IMR-90 (cell line): ENCODE results near the gene KRTAP19-8. TPM values are rescaled to one million over a fixed set of nuclear protein-coding genes. Genes with fewer than 3 reads are reported as not detected.

Experiments
- ATAC-seq: fragments of 200-7000 bp; cut with Tn5 transposase; 2 replicates; pipeline ENCODE4 v1.9.1; 2020; ENCODE audit warnings: low read depth, mild to moderate bottlenecking, moderate library complexity
- BruUV-seq: library from RNA; stranded (reverse); fragments of 400-500 nt; replicated peaks from 2 replicates; lab custom pipeline; 2021; lab: Mats Ljungman, UMichigan
- CTCF ChIA-PET: fragments of 300-600 bp; formaldehyde crosslinking; extraction: SDS; loops from one replicate; lab custom pipeline; 2021; ENCODE audit warnings: antibody characterized with exemption; lab: Yijun Ruan, JAX
- POLR2A ChIA-PET: fragments of 300-600 bp; sonication (Branson Sonifier 250); formaldehyde crosslinking; loops from one replicate; lab custom pipeline; 2022; ENCODE audit warnings: antibody characterized with exemption; ENCODE audit not compliant: unreplicated experiment; lab: Charles Lee
- DNase-seq: peaks from one replicate; pipeline ENCODE4 v3.0.0; 2013
- H2AFZ ChIP-seq: replicated peaks from 2 replicates; pipeline ENCODE3; 2013; ENCODE audit warnings: low read length, mild to moderate bottlenecking; ENCODE audit not compliant: poor library complexity
- H2AK5ac ChIP-seq: 2 replicates; pipeline ENCODE4 v1.6.1; 2013; ENCODE audit warnings: low read depth, low read length, inconsistent platforms
- H2AK9ac ChIP-seq: replicated peaks from 2 replicates; pipeline ENCODE3; 2013; ENCODE audit warnings: mild to moderate bottlenecking, low read depth, low read length, moderate library complexity; ENCODE audit not compliant: poor library complexity
- H2BK120ac ChIP-seq: 2 replicates; pipeline ENCODE4 v1.6.1; 2013; ENCODE audit warnings: low read depth, low read length, inconsistent platforms
- H2BK15ac ChIP-seq: 3 replicates; pipeline ENCODE4 v1.6.1; 2013; ENCODE audit warnings: low read depth, low read length, inconsistent platforms
- H2BK20ac ChIP-seq: 2 replicates; pipeline ENCODE4 v1.6.1; 2013; ENCODE audit warnings: low read depth, mild to moderate bottlenecking, inconsistent platforms, low read length, moderate library complexity
- H2BK5ac ChIP-seq: 2 replicates; pipeline ENCODE4 v1.6.1; 2013; ENCODE audit warnings: mild to moderate bottlenecking, low read depth, low read length, inconsistent platforms; ENCODE audit not compliant: poor library complexity, severe bottlenecking
- H3K14ac ChIP-seq: replicated peaks from 2 replicates; pipeline ENCODE4 v1.6.1; 2013; ENCODE audit warnings: low read depth, low read length, inconsistent platforms
- H3K18ac ChIP-seq: 2 replicates; pipeline ENCODE4 v1.6.1; 2013; ENCODE audit warnings: low read depth, low read length, control low read depth
- H3K23ac ChIP-seq: 2 replicates; pipeline ENCODE4 v1.6.1; 2013; ENCODE audit warnings: low read depth, low read length, inconsistent platforms
- H3K27ac ChIP-seq: 2 replicates; pipeline ENCODE4 v1.5.1; 2013; ENCODE audit warnings: mild to moderate bottlenecking, control low read depth, low read length; ENCODE audit not compliant: insufficient read depth
- H3K27me3 ChIP-seq: 2 replicates; pipeline ENCODE4 v1.6.1; 2013; ENCODE audit warnings: low read length; ENCODE audit not compliant: control insufficient read depth, insufficient read depth
- H3K36me3 ChIP-seq: 2 replicates; pipeline ENCODE4 v1.6.1; 2013; ENCODE audit warnings: low read length, mixed read lengths; ENCODE audit not compliant: control insufficient read depth, insufficient read depth
- H3K4ac ChIP-seq: 2 replicates; pipeline ENCODE4 v1.6.1; 2013; ENCODE audit warnings: low read depth, low read length, inconsistent platforms
- H3K4me1 ChIP-seq: 2 replicates; pipeline ENCODE4 v1.6.1; 2013; ENCODE audit warnings: low read length, mixed read lengths; ENCODE audit not compliant: control insufficient read depth, insufficient read depth
- H3K4me2 ChIP-seq: 2 replicates; pipeline ENCODE4 v1.6.1; 2013; ENCODE audit warnings: low read depth, mild to moderate bottlenecking, control low read depth, low read length, moderate library complexity
- H3K4me3 ChIP-seq: 2 replicates; pipeline ENCODE4 v1.5.1; 2013; ENCODE audit warnings: low read depth, mild to moderate bottlenecking, control low read depth, low read length, moderate library complexity; ENCODE audit not compliant: insufficient read depth
- H3K56ac ChIP-seq: 2 replicates; pipeline ENCODE4 v1.6.1; 2013; ENCODE audit warnings: low read length, inconsistent platforms; ENCODE audit not compliant: insufficient read depth; ENCODE audit errors: extremely low read depth
- H3K79me1 ChIP-seq, 2 experiments: 2 replicates each; pipeline ENCODE4 v1.6.1; 2013; ENCODE audit warnings: low read length in 2 of 2, inconsistent platforms in 1 of 2, low read depth in 1 of 2
- H3K9ac ChIP-seq: 2 replicates; pipeline ENCODE4 v1.6.1; 2013; ENCODE audit warnings: low read depth, low read length, control low read depth
- H3K9me1 ChIP-seq: 2 replicates; pipeline ENCODE4 v1.6.1; 2013; ENCODE audit warnings: low read length, inconsistent platforms; ENCODE audit not compliant: insufficient read depth
- H3K9me3 ChIP-seq: 2 replicates; pipeline ENCODE4 v1.6.1; 2013; ENCODE audit warnings: low read length; ENCODE audit not compliant: control insufficient read depth, insufficient read depth
- H4K20me1 ChIP-seq: 2 replicates; pipeline ENCODE4 v1.6.1; 2013; ENCODE audit warnings: low read length, inconsistent platforms; ENCODE audit not compliant: insufficient read depth
- H4K5ac ChIP-seq: 2 replicates; pipeline ENCODE4 v1.6.1; 2013; ENCODE audit warnings: mild to moderate bottlenecking, low read depth, low read length, control low read depth
- H4K8ac ChIP-seq, 2 experiments: 2 replicates each; pipeline ENCODE4 v1.6.1; 2013; ENCODE audit warnings: low read depth in 2 of 2, low read length in 2 of 2, control low read depth in 1 of 2, inconsistent platforms in 1 of 2
- H4K91ac ChIP-seq: 2 replicates; pipeline ENCODE4 v1.6.1; 2013; ENCODE audit warnings: low read depth, low read length, inconsistent platforms; ENCODE audit not compliant: insufficient read depth
- BHLHE40 ChIP-seq: fragments of 150-350 bp; IDR thresholded peaks from 2 replicates; pipeline ENCODE4 v1.6.1; 2016; ENCODE audit warnings: mild to moderate bottlenecking, low read depth, low read length
- CHD1 ChIP-seq: IDR thresholded peaks from 2 replicates; pipeline ENCODE4 v1.6.1; 2012; ENCODE audit warnings: low read depth, low read length, improper control_type of control experiment
- MAFK ChIP-seq: IDR thresholded peaks from 2 replicates; pipeline ENCODE4 v1.6.1; 2012; ENCODE audit warnings: low read depth, low read length, improper control_type of control experiment
- MAZ ChIP-seq: IDR thresholded peaks from 2 replicates; pipeline ENCODE4 v1.6.1; 2012; ENCODE audit warnings: low read depth, mild to moderate bottlenecking, low read length, improper control_type of control experiment, moderate library complexity, borderline replicate concordance
- MXI1 ChIP-seq: IDR thresholded peaks from 2 replicates; pipeline ENCODE4 v1.6.1; 2012; ENCODE audit warnings: low read depth, mild to moderate bottlenecking, low read length, moderate library complexity, borderline replicate concordance
- NFE2L2 ChIP-seq: fragments of 150-350 bp; IDR thresholded peaks from 2 replicates; pipeline ENCODE4 v1.6.1; 2016; ENCODE audit warnings: low read depth, mild to moderate bottlenecking, low read length
- POLR2A ChIP-seq: IDR thresholded peaks from 2 replicates; pipeline ENCODE4 v1.6.1; 2012; ENCODE audit warnings: mild to moderate bottlenecking, low read depth, low read length
- RAD21 ChIP-seq: IDR thresholded peaks from 2 replicates; pipeline ENCODE4 v1.6.1; 2012; ENCODE audit warnings: low read length, improper control_type of control experiment
- RCOR1 ChIP-seq: IDR thresholded peaks from 2 replicates; pipeline ENCODE4 v1.6.1; 2012; ENCODE audit warnings: mild to moderate bottlenecking, low read length, improper control_type of control experiment; ENCODE audit not compliant: insufficient replicate concordance
- RFX5 ChIP-seq: IDR thresholded peaks from 2 replicates; pipeline ENCODE4 v1.8.0; 2012; ENCODE audit warnings: low read depth, mild to moderate bottlenecking, low read length, moderate library complexity
- USF2 ChIP-seq: fragments of 150-350 bp; IDR thresholded peaks from 2 replicates; pipeline ENCODE4 v1.6.1; 2017; ENCODE audit warnings: mild to moderate bottlenecking, antibody characterized with exemption, low read length, low read depth
- WGBS, 2 experiments: methylation state at CpG; one replicate each; pipeline versions ENCODE4 v1.1.5 to v1.1.7; 2013; ENCODE audit warnings: missing lambda C conversion rate in 2 of 2; ENCODE audit not compliant: insufficient read length in 1 of 2; ENCODE audit errors: extremely low coverage in 2 of 2; 5-methylcytosine and 5-hydroxymethylcytosine counted together
- dilution Hi-C: fragments of 300-500 bp; cut with HindIII; formaldehyde crosslinking; loops from one replicate; pipeline ENCODE4 v1.14.3; 2018; ENCODE audit warnings: low sequenced_read_pairs; ENCODE audit not compliant: unreplicated experiment
- in situ Hi-C: fragments of 300-500 bp; cut with MboI; formaldehyde crosslinking; loops from 3 replicates; pipeline ENCODE4 v1.14.3; 2019; ENCODE audit warnings: low sequenced_read_pairs, inconsistent platforms, mixed read lengths
- intact Hi-C: fragments of 100-400 bp; cut with micrococcal nuclease; formaldehyde crosslinking; loops from 2 replicates; pipeline ENCODE4 v1.10.0; 2022
- polyA plus RNA-seq, 3 experiments: library from polyadenylated mRNA; depleted of rRNA; stranded (reverse); fragments of >200 nt; gene quantifications; 2 replicates each; pipeline ENCODE4 v1.2.3, GENCODE V29; 2012; ENCODE audit warnings: low replicate concordance in 1 of 3
- total RNA-seq: library from RNA; depleted of rRNA; stranded (reverse); fragments of >200 nt; gene quantifications from 2 replicates; pipeline ENCODE4 v1.2.3, GENCODE V29; 2012
- TF ChIP-seq, protein P1 (sequence below): fragments of 150-350 bp; IDR thresholded peaks from 2 replicates; pipeline ENCODE4 v1.6.1; 2016; ENCODE audit warnings: low read depth, mild to moderate bottlenecking, low read length, moderate library complexity, borderline replicate concordance
- TF ChIP-seq, protein P2 (sequence below): conservative IDR thresholded peaks from 2 replicates; pipeline ENCODE4 v1.5.1; 2012; ENCODE audit warnings: mild to moderate bottlenecking, low read depth, low read length, improper control_type of control experiment

Gene KRTAP19-8
- total and polyA plus RNA-seq, 2 of the 4 experiments (the other 2 are of a cell fraction): not detected

- ATAC-seq (no peak), DNase-seq (no peak)
- Histone ChIP-seq H2AK5ac (no peak overlapping the region), H2AFZ (no peak overlapping the region), H3K79me1 (no peaks in the 10 kb centered on the region), H3K36me3 (no peaks in the 10 kb centered on the region), H3K4me2 (no peak overlapping the region), H4K5ac (no peak overlapping the region), H4K91ac (no peak overlapping the region), H3K23ac (no peak overlapping the region), H3K9ac (no peak overlapping the region), H2AK9ac (no peak overlapping the region), H3K4me1 (no peaks in the 10 kb centered on the region), H3K56ac (no peak overlapping the region), H3K4ac (no peak overlapping the region), H3K14ac (no peak overlapping the region), H3K18ac (no peak overlapping the region), H4K8ac (no peak overlapping the region), H2BK20ac (no peak overlapping the region), H3K9me1 (no peaks in the 10 kb centered on the region), H4K20me1 (no peaks in the 10 kb centered on the region), H3K9me3 (peaks cover 9% of the 10 kb centered on the region), H3K4me3 (no peak overlapping the region), H2BK120ac (no peak overlapping the region), H3K27ac (no peak overlapping the region), H3K27me3 (no peaks in the 10 kb centered on the region), H2BK15ac (no peak overlapping the region), H2BK5ac (no peak overlapping the region)
- ChIA-PET CTCF (interaction anchor here (1.6 kb wide), 1 partner anchor 8 kb away, joined by 6 read pairs; no protein-coding TSS in a partner anchor), POLR2A (no interaction called here)
- no peak for TF ChIP-seq RCOR1
- no peak for TF ChIP-seq MAZ
- TF ChIP-seq CHD1: no peak
- no peak for TF ChIP-seq NFE2L2
- no peak for TF ChIP-seq RFX5
- no peak for TF ChIP-seq MXI1
- TF ChIP-seq, protein P1, sequence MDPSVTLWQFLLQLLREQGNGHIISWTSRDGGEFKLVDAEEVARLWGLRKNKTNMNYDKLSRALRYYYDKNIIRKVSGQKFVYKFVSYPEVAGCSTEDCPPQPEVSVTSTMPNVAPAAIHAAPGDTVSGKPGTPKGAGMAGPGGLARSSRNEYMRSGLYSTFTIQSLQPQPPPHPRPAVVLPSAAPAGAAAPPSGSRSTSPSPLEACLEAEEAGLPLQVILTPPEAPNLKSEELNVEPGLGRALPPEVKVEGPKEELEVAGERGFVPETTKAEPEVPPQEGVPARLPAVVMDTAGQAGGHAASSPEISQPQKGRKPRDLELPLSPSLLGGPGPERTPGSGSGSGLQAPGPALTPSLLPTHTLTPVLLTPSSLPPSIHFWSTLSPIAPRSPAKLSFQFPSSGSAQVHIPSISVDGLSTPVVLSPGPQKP: no peak
- TF ChIP-seq POLR2A: no peak
- TF ChIP-seq BHLHE40: no peak
- TF ChIP-seq, protein P2, sequence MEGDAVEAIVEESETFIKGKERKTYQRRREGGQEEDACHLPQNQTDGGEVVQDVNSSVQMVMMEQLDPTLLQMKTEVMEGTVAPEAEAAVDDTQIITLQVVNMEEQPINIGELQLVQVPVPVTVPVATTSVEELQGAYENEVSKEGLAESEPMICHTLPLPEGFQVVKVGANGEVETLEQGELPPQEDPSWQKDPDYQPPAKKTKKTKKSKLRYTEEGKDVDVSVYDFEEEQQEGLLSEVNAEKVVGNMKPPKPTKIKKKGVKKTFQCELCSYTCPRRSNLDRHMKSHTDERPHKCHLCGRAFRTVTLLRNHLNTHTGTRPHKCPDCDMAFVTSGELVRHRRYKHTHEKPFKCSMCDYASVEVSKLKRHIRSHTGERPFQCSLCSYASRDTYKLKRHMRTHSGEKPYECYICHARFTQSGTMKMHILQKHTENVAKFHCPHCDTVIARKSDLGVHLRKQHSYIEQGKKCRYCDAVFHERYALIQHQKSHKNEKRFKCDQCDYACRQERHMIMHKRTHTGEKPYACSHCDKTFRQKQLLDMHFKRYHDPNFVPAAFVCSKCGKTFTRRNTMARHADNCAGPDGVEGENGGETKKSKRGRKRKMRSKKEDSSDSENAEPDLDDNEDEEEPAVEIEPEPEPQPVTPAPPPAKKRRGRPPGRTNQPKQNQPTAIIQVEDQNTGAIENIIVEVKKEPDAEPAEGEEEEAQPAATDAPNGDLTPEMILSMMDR: no peak
- no peak for TF ChIP-seq RAD21
- TF ChIP-seq MAFK: no peak
- no peak for TF ChIP-seq USF2
- BruUV-seq: no TSS peak
- dilution Hi-C loops (no loop called here), intact Hi-C loops (no loop called here), in situ Hi-C loops (no loop called here)
- no CpG with 5 or more reads among the region's 3 CpGs for WGBS, 2 experiments
Measured at GRCh38 chr21:31050577-31051157, 12.4 kb upstream of the KRTAP19-8 start.
